ENCODE measurements around the gene KCNN3. TPM values are rescaled to one million over a fixed set of nuclear protein-coding genes. Genes with fewer than 3 reads are reported as not detected.

Gene KCNN3
- total and polyA plus RNA-seq, 2 of the 8 experiments (the other 6 are each of a cell fraction or from before 2014, with no cell fraction given) = 2.8 to 3.7 TPM

- POLR2A ChIA-PET (ENCODE audit: partially characterized antibody) = no interaction called here
- 91% methylated on average over 18 of the region's 23 CpGs; no CpG with 5 or more reads in 1 of the 2 experiments for WGBS, 2 experiments (ENCODE audit: extremely low coverage in 1 of 2, insufficient coverage in 1 of 2, insufficient read length in 1 of 2, insufficient replicate concordance in 2 of 2, low coverage in 1 of 2, low lambda C conversion rate in 2 of 2, missing lambda C conversion rate in 1 of 2)
- no peak overlapping the region for H3K4me3 ChIP-seq (ENCODE audit: extremely low read depth in 1 of 4, insufficient read depth in 2 of 4, low read depth in 3 of 4, low read length in 4 of 4)
- H2BK12ac ChIP-seq (ENCODE audit: low read depth, low read length) = peak overlapping the region; percentile 91; the same call in 1 of the 2 replicates
- H3K9me3 ChIP-seq (ENCODE audit: insufficient read depth in 2 of 2, low read depth in 1 of 2, low read length in 1 of 2) = no peaks in the 10 kb centered on the region
- H3K18ac ChIP-seq (ENCODE audit: extremely low read depth, low read length) = 0 out of 2 replicates have a peak overlapping the region, but pooled peaks have one; percentile 7
- H4K91ac ChIP-seq (replicated peaks; ENCODE audit: insufficient read length, low read length) = peak overlapping the region; percentile 78
- no peaks in the 10 kb centered on the region for H3K27me3 ChIP-seq (replicated peaks in 1 of 4; ENCODE audit: control insufficient read depth in 3 of 4, extremely low read depth in 1 of 4, insufficient read depth in 3 of 4, low read length in 3 of 4)
- TF ChIP-seq USF2 (IDR thresholded peaks at IDR 0.05; ENCODE audit: low read length) (no peak), YY1 (IDR thresholded peaks at IDR 0.05; ENCODE audit: low read depth, low read length) (no peak), MAX (IDR thresholded peaks at IDR 0.05) (no peak), POLR2A (IDR thresholded peaks at IDR 0.05; ENCODE audit: control extremely low read depth in 1 of 2, low read depth in 2 of 2, low read length in 2 of 2) (no peak), RXRA (IDR thresholded peaks at IDR 0.05; ENCODE audit: insufficient read depth, low read depth, low read length) (no peak), KDM4A (IDR thresholded peaks at IDR 0.05; ENCODE audit: low read depth, low read length, severe bottlenecking) (no peak), CHD2 (IDR thresholded peaks at IDR 0.05; ENCODE audit: low read length) (no peak), HDAC6 (IDR thresholded peaks at IDR 0.05; ENCODE audit: low read depth, low read length) (no peak), TAF7 (optimal IDR thresholded peaks at IDR 0.05; ENCODE audit: borderline replicate concordance, low read depth, low read length) (no peak), SIX5 (IDR thresholded peaks at IDR 0.05; ENCODE audit: low read depth, low read length) (no peak), TBP (IDR thresholded peaks at IDR 0.05; ENCODE audit: low read depth, low read length) (no peak)
- H3K4me1 ChIP-seq (replicated peaks in 1 of 4; ENCODE audit: control insufficient read depth in 3 of 4, insufficient read depth in 4 of 4, low read length in 3 of 4) = peaks cover 0 to 11% (median 8%) of the 10 kb centered on the region in 4 experiments; a peak in 6 of 7 replicates
- H2BK120ac ChIP-seq (replicated peaks; ENCODE audit: low read depth, low read length) = no peak overlapping the region
- no peak overlapping the region for H2AFZ ChIP-seq (ENCODE audit: low read length)
- H4K20me1 ChIP-seq (replicated peaks in 1 of 2; ENCODE audit: control insufficient read depth in 1 of 2, insufficient read depth in 2 of 2, low read length in 2 of 2) = no peaks in the 10 kb centered on the region
- H2AK5ac ChIP-seq (ENCODE audit: low read depth, low read length) = no peak overlapping the region
- no peaks in the 10 kb centered on the region for H3K23me2 ChIP-seq (ENCODE audit: low read depth, low read length)
- no peak overlapping the region for H3K27ac ChIP-seq (ENCODE audit: low read depth, low read length)
- H3K9ac ChIP-seq (replicated peaks in 1 of 4; ENCODE audit: extremely low read depth in 1 of 4, low read depth in 3 of 4, low read length in 3 of 4) = no peak overlapping the region
- peak overlapping the region; percentile 56; the same call in 1 of the 2 replicates for H2BK5ac ChIP-seq (ENCODE audit: low read depth, low read length)
- FAIRE-seq (no peak), DNase-seq (ENCODE audit: low read depth in 1 of 2, low spot score in 2 of 2) (no peak)
- no peak overlapping the region for H2BK20ac ChIP-seq (ENCODE audit: low read length)
- no peak overlapping the region for H3K23ac ChIP-seq (ENCODE audit: insufficient read length)
- no peaks in the 10 kb centered on the region for H3K79me2 ChIP-seq (ENCODE audit: control insufficient read depth in 1 of 2, insufficient read depth in 2 of 2, low read length in 2 of 2)
- peak overlapping the region in 1 of 2 experiments; percentile 6; a peak in 1 of 4 replicates for H3K4me2 ChIP-seq (ENCODE audit: insufficient read depth in 1 of 2, low read depth in 2 of 2, low read length in 2 of 2)
- H3K56ac ChIP-seq (replicated peaks; ENCODE audit: insufficient read length, low read depth, low read length) = no peak overlapping the region
- no peaks in the 10 kb centered on the region for H3K79me1 ChIP-seq (ENCODE audit: low read depth, low read length)
- CTCF ChIA-PET (ENCODE audit: partially characterized antibody) = interaction anchor here (0.7 to 9.6 kb wide), 20 partner anchors 10 to 236 kb away, joined by 3 to 56 read pairs (median 4); no protein-coding TSS in a partner anchor
- H4K8ac ChIP-seq (ENCODE audit: extremely low read depth, insufficient read depth, low read length) = no peak overlapping the region
- peak overlapping the region; percentile 41 for H4K5ac ChIP-seq (ENCODE audit: insufficient read length, low read depth, low read length)
- H3K14ac ChIP-seq (ENCODE audit: insufficient read length) = no peak overlapping the region
- H2BK15ac ChIP-seq (ENCODE audit: low read length) = 0 out of 2 replicates have a peak overlapping the region, but pooled peaks have one; percentile 31
- H3K36me3 ChIP-seq (ENCODE audit: control insufficient read depth in 2 of 4, insufficient read depth in 4 of 4, low read length in 3 of 4) = no peaks in the 10 kb centered on the region
- peak overlapping the region; percentile 17 for H3K4ac ChIP-seq (replicated peaks; ENCODE audit: insufficient read length, low read depth, low read length)
Measured at GRCh38 chr1:154772056-154772455, 98.0 kb downstream of the KCNN3 start.
